SU-DHL-6 (cell line): ENCODE data around the gene MRPS35.

Experiments used
- H2AFZ ChIP-seq: fragments of 200-600 bp; sonication (generic); 2 replicates; pipeline ENCODE4 v1.6.1; 2014; ENCODE audit warnings: low read depth, mild to moderate bottlenecking, moderate library complexity, mixed read lengths, antibody characterized with exemption, low read length; ENCODE audit not compliant: severe bottlenecking
- H3F3A ChIP-seq: fragments of 200-600 bp; shearing (Covaris generic); 2 replicates; pipeline ENCODE4 v1.6.0; 2016; ENCODE audit warnings: antibody characterized with exemption, mild to moderate bottlenecking; ENCODE audit not compliant: insufficient read depth
- H3K27ac ChIP-seq: fragments of 200-600 bp; sonication (generic); 2 replicates; pipeline ENCODE4 v1.5.1; 2016; ENCODE audit warnings: low read depth, mild to moderate bottlenecking, low read length, moderate library complexity, mixed read lengths
- H3K27me3 ChIP-seq: fragments of 200-600 bp; sonication (generic), shearing (Covaris generic); 2 replicates; pipeline ENCODE4 v1.6.0; 2014; ENCODE audit warnings: mild to moderate bottlenecking, low read length
- H3K36me3 ChIP-seq: fragments of 200-600 bp; sonication (generic); 2 replicates; pipeline ENCODE4 v1.6.1; 2014; ENCODE audit warnings: mild to moderate bottlenecking, low read length, mixed read lengths
- H3K4me2 ChIP-seq: fragments of 300-600, 200-600 bp; shearing (Covaris generic), sonication (generic); 2 replicates; pipeline ENCODE4 v1.6.0; 2014; ENCODE audit warnings: low read length, low read depth, mild to moderate bottlenecking; ENCODE audit not compliant: poor library complexity, severe bottlenecking
- H3K4me3 ChIP-seq: fragments of 200-600 bp; sonication (generic); 2 replicates; pipeline ENCODE4 v1.5.1; 2014; ENCODE audit warnings: antibody characterized with exemption, low read length, mild to moderate bottlenecking, mixed read lengths; ENCODE audit not compliant: insufficient read depth, poor library complexity, severe bottlenecking
- H3K79me2 ChIP-seq: fragments of 200-600 bp; sonication (generic); 2 replicates; pipeline ENCODE4 v1.6.1; 2014; ENCODE audit warnings: mild to moderate bottlenecking, low read length, moderate library complexity; ENCODE audit not compliant: insufficient read depth
- H3K9ac ChIP-seq: fragments of 200-600 bp; sonication (generic); 2 replicates; pipeline ENCODE4 v1.7.0; 2014; ENCODE audit warnings: mild to moderate bottlenecking, low read length
- H3K9me2 ChIP-seq: fragments of 200-600 bp; sonication (generic); replicated peaks from 2 replicates; pipeline ENCODE4 v1.6.1; 2014; ENCODE audit warnings: low read length; ENCODE audit not compliant: insufficient read depth
- H3K9me3 ChIP-seq: fragments of 200-600 bp; sonication (generic); 2 replicates; pipeline ENCODE4 v1.6.1; 2014; ENCODE audit warnings: low read length, mixed read lengths; ENCODE audit not compliant: insufficient read depth
- H4K20me1 ChIP-seq: fragments of 200-600 bp; sonication (generic); 2 replicates; pipeline ENCODE4 v1.6.1; 2014; ENCODE audit warnings: low read depth, mild to moderate bottlenecking, antibody characterized with exemption, low read length, moderate library complexity, mixed read lengths
- EZH2phosphoT487 ChIP-seq: fragments of 200-600 bp; sonication (generic), shearing (Covaris generic); conservative IDR thresholded peaks from 2 replicates; pipeline ENCODE4 v1.6.1; 2018; ENCODE audit warnings: mild to moderate bottlenecking, antibody characterized with exemption, low read length, moderate library complexity, mixed read lengths
- TF ChIP-seq, protein P1 (sequence below): fragments of 200-600 bp; sonication (generic); IDR thresholded peaks from one replicate; pipeline ENCODE4 v1.5.1; 2017; ENCODE audit warnings: antibody characterized with exemption, mild to moderate bottlenecking, low read length, moderate library complexity; ENCODE audit not compliant: insufficient read depth, poor library complexity, severe bottlenecking

The MRPS35 gene

DNA sequence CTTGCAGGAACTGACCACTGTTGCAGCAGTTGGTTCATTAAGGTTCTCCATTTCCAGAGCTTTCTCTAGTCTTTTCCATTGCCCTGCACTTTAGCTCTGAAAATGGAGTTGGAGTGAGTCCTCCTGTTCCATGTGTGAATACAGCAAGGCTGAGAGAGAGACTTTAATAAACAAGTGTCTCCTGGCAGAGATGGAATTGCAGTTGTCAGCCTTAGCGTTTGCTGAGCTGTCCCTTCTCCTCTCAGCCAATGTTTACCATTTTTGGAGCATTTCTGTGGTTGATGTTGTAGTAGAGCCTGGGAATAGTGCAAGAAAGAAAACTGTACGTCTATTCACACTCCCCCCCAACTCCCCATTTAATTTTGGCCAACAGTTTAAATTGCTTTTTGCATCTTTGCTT is 76.9 kb downstream of the MRPS35 start:
- Histone ChIP-seq H4K20me1 (no peaks in the 10 kb centered on the region), H3K4me2 (no peak overlapping the region), H3K79me2 (peaks cover 53% of the 10 kb centered on the region)

DNA sequence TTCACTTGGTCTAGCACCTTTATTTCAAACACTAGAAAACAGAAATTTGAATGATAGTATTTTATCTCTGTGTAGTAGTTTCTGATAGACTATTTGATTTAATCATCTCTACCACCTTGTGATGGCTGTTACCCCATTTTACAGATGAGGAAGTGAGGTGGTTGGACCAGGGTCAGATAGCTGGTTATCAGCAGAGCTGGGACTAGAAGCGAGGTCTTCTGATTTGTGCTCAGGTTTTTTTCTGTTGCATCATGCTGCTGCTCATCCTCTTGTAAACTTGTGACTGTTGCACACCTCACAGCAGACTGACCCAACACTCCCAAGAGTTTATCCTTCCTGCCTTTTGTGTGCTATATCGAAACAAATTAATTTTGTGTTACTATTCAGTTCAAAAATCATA is 79.5 kb downstream of the MRPS35 start:
- Histone ChIP-seq H3K27ac (no peak overlapping the region), H3F3A (0 out of 2 replicates have a peak, but pooled peaks cover 8% of the 10 kb centered on the region), H2AFZ (no peak overlapping the region), H3K4me2 (no peak overlapping the region), H3K79me2 (peaks cover 30% of the 10 kb centered on the region), H3K36me3 (peaks cover 4% of the 10 kb centered on the region; the same call in 1 of the 2 replicates), H3K4me3 (no peak overlapping the region), H3K9me2 (no peaks in the 10 kb centered on the region), H3K27me3 (no peaks in the 10 kb centered on the region), H3K9me3 (no peaks in the 10 kb centered on the region), H4K20me1 (no peaks in the 10 kb centered on the region), H3K9ac (no peak overlapping the region)
- TF ChIP-seq EZH2phosphoT487, result no peak
- TF ChIP-seq, protein P1, sequence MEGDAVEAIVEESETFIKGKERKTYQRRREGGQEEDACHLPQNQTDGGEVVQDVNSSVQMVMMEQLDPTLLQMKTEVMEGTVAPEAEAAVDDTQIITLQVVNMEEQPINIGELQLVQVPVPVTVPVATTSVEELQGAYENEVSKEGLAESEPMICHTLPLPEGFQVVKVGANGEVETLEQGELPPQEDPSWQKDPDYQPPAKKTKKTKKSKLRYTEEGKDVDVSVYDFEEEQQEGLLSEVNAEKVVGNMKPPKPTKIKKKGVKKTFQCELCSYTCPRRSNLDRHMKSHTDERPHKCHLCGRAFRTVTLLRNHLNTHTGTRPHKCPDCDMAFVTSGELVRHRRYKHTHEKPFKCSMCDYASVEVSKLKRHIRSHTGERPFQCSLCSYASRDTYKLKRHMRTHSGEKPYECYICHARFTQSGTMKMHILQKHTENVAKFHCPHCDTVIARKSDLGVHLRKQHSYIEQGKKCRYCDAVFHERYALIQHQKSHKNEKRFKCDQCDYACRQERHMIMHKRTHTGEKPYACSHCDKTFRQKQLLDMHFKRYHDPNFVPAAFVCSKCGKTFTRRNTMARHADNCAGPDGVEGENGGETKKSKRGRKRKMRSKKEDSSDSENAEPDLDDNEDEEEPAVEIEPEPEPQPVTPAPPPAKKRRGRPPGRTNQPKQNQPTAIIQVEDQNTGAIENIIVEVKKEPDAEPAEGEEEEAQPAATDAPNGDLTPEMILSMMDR, result no peak

More for the DNA sequence above, 76.9 kb downstream of the MRPS35 start:
- Histone ChIP-seq H3K27me3 (no peaks in the 10 kb centered on the region), H3K9ac (no peak overlapping the region), H3K4me3 (no peak overlapping the region), H2AFZ (no peak overlapping the region), H3F3A (0 out of 2 replicates have a peak, but pooled peaks cover 8% of the 10 kb centered on the region), H3K36me3 (no peaks in the 10 kb centered on the region), H3K27ac (no peak overlapping the region), H3K9me2 (no peaks in the 10 kb centered on the region), H3K9me3 (no peaks in the 10 kb centered on the region)
- TF ChIP-seq, protein P1, result no peak
- TF ChIP-seq EZH2phosphoT487, result no peak

DNA sequence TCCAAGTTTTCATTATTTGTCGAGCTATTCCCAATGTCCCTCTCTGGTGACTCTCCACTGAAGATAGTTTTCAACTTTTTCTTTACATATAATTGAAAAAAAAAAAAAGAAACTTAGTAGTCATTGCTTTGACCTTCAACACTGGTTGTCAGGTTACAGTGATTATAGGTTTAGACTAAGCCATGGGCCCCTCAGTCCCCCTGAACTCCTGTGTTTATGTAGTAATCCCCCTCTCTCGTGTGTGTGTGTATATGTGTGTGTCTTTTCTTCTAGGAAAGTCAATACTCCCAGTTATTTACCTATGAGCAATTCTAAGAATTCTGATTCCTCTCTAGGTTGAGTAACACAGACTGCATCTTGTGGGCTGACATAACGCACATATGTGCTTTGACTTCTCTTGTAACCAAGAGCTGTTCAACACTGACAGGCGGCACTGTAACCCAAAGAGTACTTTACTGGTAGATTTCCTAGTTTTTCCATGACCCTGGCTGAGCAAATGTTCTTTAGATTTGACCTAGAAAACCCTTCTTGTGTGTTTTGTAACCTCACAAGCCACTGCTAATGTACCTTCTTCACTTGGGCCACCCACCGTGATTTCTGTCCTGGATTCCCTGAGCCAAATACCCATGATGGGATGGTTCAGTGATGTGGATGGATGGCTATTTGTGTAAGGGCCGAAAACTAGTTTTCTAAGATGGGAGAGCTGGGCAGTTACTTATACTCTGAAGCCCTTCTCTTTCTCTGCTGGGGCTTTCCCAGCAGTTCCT is 84.4 kb downstream of the MRPS35 start:
- TF ChIP-seq, protein P1, result no peak
- no peak for TF ChIP-seq EZH2phosphoT487
- Histone ChIP-seq H3K79me2 (no peaks in the 10 kb centered on the region), H3K36me3 (peaks cover 19% of the 10 kb centered on the region), H3K9me3 (no peaks in the 10 kb centered on the region), H2AFZ (no peak overlapping the region), H3K9ac (no peak overlapping the region), H3K4me3 (no peak overlapping the region), H3K4me2 (no peak overlapping the region), H4K20me1 (no peaks in the 10 kb centered on the region), H3K27ac (no peak overlapping the region), H3K27me3 (no peaks in the 10 kb centered on the region), H3K9me2 (no peaks in the 10 kb centered on the region), H3F3A (no peaks in the 10 kb centered on the region)
